ENCODE results near the gene CENPT.

CENPT gene

GRCh38 chr16:67805718-67806427 is 41.6 kb downstream of the CENPT start:
- DNase-seq, result no peak

- DNase-seq, result no peak
These were observed 42.5 kb downstream of the CENPT start for GRCh38 chr16:67804853-67805542.

DNA sequence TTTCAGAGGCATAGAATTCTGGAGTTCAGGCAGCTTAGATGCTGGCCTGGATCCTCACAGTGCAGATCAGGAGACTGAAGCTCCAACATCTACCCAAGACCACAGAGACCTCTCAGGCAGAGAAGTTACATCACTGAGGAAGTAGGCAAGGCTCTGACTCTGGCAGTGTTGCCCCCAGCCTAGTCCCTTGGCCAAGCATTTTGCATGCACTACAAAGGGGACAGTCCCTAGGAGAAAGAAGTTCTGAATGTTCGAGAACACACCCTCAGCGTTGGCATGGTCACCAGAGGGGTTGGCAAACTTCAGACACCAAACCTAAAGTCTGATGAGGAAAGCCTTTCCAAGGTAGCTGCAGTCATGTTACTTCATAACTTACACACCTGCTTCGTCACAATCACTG is 43.6 kb downstream of the CENPT start:
- no peak for DNase-seq

GRCh38 chr16:67801883-67802282 is 45.6 kb downstream of the CENPT start:
- no peak for DNase-seq

DNA sequence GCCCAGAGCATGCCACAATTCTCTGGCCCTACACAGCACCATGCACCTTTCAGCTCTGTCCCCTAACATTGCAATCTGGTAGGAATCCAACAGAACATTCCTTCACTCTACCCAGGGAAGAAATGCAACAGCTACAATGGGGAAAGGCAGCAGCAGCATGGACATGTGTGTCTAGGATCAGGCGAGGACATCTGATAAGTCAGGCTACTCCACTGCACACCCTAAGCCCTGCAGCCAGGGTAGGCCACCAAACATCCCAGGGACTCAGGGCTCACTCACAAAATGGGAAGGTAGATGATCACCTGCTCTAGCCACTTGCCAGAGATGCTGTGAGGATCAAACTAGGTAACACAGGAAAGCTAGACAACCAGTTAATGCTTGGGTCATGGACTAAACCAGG is 46.3 kb downstream of the CENPT start:
- DNase-seq, result no peak

- no peak for DNase-seq
These were observed 47.1 kb downstream of the CENPT start for GRCh38 chr16:67800338-67800926.

- no peak for DNase-seq
These were observed 51.3 kb downstream of the CENPT start for GRCh38 chr16:67796099-67796718.

GRCh38 chr16:67790071-67790470 is 57.4 kb downstream of the CENPT start:
- no peak for DNase-seq

DNA sequence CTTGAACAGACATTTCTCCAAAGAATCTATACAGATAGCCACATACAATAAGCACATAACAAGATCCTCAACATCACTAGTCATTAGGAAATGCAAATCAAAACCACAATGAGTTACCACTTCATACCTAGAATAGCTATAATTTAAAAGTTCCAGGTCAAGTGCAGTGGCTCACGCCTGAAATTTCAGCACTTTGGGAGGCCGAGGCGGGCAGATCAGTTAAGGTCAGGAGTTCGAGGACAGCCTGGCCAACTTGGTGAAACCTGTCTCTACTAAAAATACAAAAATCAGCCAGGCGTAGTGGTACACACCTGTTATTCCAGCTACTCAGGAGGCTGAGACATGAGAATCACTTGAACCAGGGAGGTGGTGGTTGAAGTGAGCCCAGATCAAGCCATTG is 61.0 kb downstream of the CENPT start:
- DNase-seq, result no peak

DNA sequence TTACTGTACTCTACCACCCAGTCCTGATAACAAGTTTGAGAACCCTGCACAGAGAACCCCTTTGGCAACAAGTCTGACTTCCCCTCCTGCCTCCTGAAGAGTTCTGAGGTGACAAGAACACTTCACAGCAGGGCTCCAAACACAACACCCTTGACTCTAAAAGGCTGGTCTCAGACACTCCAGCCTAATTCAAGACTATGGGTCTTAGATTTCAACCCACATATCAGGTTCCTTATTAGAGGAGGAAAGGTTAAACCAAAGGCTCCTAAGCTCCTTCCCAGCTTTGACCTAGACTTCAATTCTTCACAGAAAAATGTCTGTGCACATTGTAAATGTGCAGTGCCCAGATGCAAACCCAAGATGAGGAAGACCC is 64.2 kb downstream of the CENPT start:
- DNase-seq, result no peak

- DNase-seq, result no peak
These were observed 64.7 kb downstream of the CENPT start for GRCh38 chr16:67782567-67783352.

DNA sequence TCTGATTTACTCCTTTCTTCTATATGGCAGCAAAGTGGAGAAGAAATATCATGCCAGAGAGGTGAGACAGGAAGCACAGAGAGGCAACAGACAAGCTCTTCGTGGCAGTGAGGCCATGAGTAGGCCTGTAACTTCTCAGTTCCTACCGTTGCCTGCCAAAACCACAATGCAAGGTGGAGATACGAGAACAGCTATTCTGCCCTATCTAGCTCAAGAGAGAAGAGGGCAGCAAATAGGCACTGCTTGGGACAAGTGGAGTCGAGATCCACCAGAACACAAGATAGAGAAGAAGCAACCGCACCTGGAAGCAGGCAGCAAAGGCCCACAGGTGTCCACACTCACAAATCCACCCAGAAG is 66.0 kb downstream of the CENPT start:
- peak; percentile 41 for DNase-seq

DNA sequence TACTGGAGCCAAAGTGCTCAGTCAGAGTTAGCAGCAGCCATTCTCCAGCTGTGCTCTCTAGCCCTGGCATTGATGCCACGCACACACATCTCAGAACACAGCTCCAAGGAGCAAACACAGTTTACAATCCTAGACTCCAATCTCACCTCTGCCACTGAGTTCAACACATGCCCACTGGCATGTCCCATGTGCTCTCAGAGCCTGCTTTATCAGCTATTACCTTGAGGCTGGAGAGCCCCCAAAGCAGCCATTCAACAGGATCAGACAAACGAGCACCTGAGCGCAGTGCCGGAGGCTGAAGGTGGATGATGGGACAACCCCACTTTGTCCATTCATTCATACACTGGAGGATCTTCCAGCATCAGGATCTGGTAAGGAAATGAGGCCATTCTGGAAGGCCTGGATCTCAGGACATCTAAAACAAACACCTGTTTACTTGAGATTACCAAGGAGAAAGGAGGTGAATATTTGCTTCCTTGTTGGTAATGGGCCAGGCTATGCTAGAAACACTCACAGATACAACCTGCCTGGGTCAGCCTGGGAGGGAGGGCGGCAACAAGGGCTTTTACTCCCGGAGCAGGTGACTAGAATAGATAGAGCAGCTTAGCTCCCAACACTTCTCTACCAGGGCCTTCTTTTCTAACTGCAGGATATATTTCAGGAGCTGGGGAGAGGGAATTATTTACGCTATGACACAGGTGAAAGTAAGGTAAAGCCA is 66.5 kb downstream of the CENPT start:
- DNase-seq, result no peak

- no peak for DNase-seq
These were observed 68.1 kb downstream of the CENPT start for GRCh38 chr16:67779256-67780014.

Measured in GF-D8 (cell line).